Loucy (cell line): Measurements from ENCODE around the gene EPB42.

Experiments used
- H2AFZ ChIP-seq: fragments of 200-600 bp; sonication (generic); 2 replicates; pipeline ENCODE4 v1.6.0; 2016; ENCODE audit warnings: antibody characterized with exemption, mild to moderate bottlenecking, low read length, moderate library complexity
- H3F3A ChIP-seq: fragments of 200-600 bp; 2 replicates; pipeline ENCODE4 v1.6.0; 2016; ENCODE audit warnings: antibody characterized with exemption, low read depth, mild to moderate bottlenecking
- H3K27me3 ChIP-seq: fragments of 200-600 bp; sonication (generic); 2 replicates; pipeline ENCODE4 v1.6.1; 2014; ENCODE audit warnings: low read length, mild to moderate bottlenecking; ENCODE audit not compliant: insufficient read depth, poor library complexity, severe bottlenecking
- H3K36me3 ChIP-seq: fragments of 200-600 bp; sonication (generic); 2 replicates; pipeline ENCODE4 v1.6.1; 2016; ENCODE audit warnings: low read length; ENCODE audit not compliant: insufficient read depth
- H3K4me1 ChIP-seq: fragments of 200-600 bp; sonication (generic); 2 replicates; pipeline ENCODE4 v1.5.1; 2014; ENCODE audit warnings: low read length, mild to moderate bottlenecking; ENCODE audit not compliant: insufficient read depth, poor library complexity, severe bottlenecking
- H3K4me2 ChIP-seq: fragments of 200-600 bp; sonication (generic); 2 replicates; pipeline ENCODE4 v1.6.0; 2014; ENCODE audit warnings: antibody characterized with exemption, low read length, low read depth, mild to moderate bottlenecking; ENCODE audit not compliant: poor library complexity, severe bottlenecking
- H3K4me3 ChIP-seq: fragments of 200-600 bp; sonication (generic); 2 replicates; pipeline ENCODE4 v1.5.1; 2014; ENCODE audit warnings: low read length, mild to moderate bottlenecking, mixed read lengths; ENCODE audit not compliant: poor library complexity, severe bottlenecking
- H3K79me2 ChIP-seq: fragments of 200-600 bp; sonication (generic); 2 replicates; pipeline ENCODE4 v1.6.1; 2014; ENCODE audit warnings: low read length; ENCODE audit not compliant: insufficient read depth
- H3K9ac ChIP-seq: fragments of 200-600 bp; sonication (generic); 2 replicates; pipeline ENCODE4 v1.6.0; 2014; ENCODE audit warnings: mild to moderate bottlenecking, low read depth, low read length, moderate library complexity; ENCODE audit not compliant: poor library complexity, severe bottlenecking
- H3K9me2 ChIP-seq: fragments of 200-600 bp; sonication (generic); replicated peaks from 2 replicates; pipeline ENCODE4 v1.6.1; 2016; ENCODE audit warnings: low read depth, low read length, mixed read lengths
- H3K9me3 ChIP-seq: fragments of 200-600 bp; sonication (generic); 2 replicates; pipeline ENCODE4 v1.6.1; 2014; ENCODE audit warnings: mild to moderate bottlenecking, antibody characterized with exemption, low read length, low read depth; ENCODE audit not compliant: insufficient read depth
- H4K20me1 ChIP-seq: fragments of 200-600 bp; sonication (generic); 2 replicates; pipeline ENCODE4 v1.6.0; 2014; ENCODE audit warnings: antibody characterized with exemption, low read length, mild to moderate bottlenecking; ENCODE audit not compliant: insufficient read depth, poor library complexity, severe bottlenecking
- EZH2phosphoT487 ChIP-seq: fragments of 200-600 bp; IDR thresholded peaks from 2 replicates; pipeline ENCODE4 v1.6.1; 2018; ENCODE audit warnings: antibody characterized with exemption, mild to moderate bottlenecking, moderate library complexity, borderline replicate concordance
- TF ChIP-seq, protein P1 (sequence below): fragments of 200-600 bp; sonication (generic); conservative IDR thresholded peaks from 2 replicates; pipeline ENCODE4 v1.5.1; 2014; ENCODE audit warnings: mild to moderate bottlenecking, antibody characterized with exemption, low read length

EPB42 gene

DNA sequence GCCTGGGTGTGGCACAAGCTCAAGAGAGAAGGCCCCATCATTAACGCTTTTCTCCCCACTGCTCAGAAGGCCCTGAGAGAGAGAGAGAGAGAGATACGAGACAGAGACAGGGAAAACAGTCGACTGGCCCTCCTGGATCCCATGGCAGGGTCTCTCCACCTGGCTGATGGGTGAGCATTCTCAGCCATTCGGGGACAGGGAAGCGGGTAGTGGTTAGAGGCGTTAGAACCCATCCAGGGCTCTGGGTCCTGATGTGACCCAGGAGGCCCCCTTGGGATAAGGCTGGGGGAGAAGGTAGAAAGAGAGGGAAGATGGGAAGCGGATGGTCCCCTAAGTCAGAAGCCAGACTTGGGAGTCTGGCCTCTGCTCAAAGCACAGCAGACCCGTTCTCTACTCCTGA lies 38.0 kb upstream of the EPB42 start:
- H3K4me2 ChIP-seq = no peak overlapping the region
- H3K9me3 ChIP-seq = no peaks in the 10 kb centered on the region
- H3K9ac ChIP-seq = no peak overlapping the region
- peaks cover 6% of the 10 kb centered on the region for H3K4me1 ChIP-seq
- H3K4me3 ChIP-seq = no peak overlapping the region
- H3K36me3 ChIP-seq = no peaks in the 10 kb centered on the region
- H3F3A ChIP-seq = no peaks in the 10 kb centered on the region
- no peaks in the 10 kb centered on the region for H3K27me3 ChIP-seq
- H3K9me2 ChIP-seq = no peaks in the 10 kb centered on the region
- no peaks in the 10 kb centered on the region for H4K20me1 ChIP-seq
- H2AFZ ChIP-seq = no peak overlapping the region
- no peaks in the 10 kb centered on the region for H3K79me2 ChIP-seq
- no peak for TF ChIP-seq EZH2phosphoT487
- TF ChIP-seq, protein P1, sequence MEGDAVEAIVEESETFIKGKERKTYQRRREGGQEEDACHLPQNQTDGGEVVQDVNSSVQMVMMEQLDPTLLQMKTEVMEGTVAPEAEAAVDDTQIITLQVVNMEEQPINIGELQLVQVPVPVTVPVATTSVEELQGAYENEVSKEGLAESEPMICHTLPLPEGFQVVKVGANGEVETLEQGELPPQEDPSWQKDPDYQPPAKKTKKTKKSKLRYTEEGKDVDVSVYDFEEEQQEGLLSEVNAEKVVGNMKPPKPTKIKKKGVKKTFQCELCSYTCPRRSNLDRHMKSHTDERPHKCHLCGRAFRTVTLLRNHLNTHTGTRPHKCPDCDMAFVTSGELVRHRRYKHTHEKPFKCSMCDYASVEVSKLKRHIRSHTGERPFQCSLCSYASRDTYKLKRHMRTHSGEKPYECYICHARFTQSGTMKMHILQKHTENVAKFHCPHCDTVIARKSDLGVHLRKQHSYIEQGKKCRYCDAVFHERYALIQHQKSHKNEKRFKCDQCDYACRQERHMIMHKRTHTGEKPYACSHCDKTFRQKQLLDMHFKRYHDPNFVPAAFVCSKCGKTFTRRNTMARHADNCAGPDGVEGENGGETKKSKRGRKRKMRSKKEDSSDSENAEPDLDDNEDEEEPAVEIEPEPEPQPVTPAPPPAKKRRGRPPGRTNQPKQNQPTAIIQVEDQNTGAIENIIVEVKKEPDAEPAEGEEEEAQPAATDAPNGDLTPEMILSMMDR = no peak

DNA sequence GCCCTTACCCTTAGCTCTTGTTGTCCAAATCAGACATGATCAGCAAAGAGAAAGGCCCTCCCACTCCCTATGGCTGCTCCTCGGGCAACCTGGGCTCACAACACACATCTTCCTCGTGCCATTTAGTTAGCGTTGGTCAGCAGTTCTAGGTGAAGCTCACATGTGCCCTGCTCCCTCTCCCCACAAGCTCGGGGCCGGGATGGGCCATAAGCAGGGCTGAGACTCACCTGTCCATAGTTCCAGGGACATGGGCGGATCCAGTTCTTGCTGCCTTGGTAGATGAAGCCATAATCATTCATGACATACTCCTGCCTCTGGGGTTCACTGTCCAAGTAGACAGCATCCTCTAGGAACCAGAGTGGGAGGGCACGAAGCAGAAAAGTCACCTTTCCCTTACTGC lies 35.5 kb upstream of the EPB42 start:
- H3K9ac ChIP-seq = no peak overlapping the region
- no peaks in the 10 kb centered on the region for H3K9me2 ChIP-seq
- TF ChIP-seq, protein P1 = no peak
- TF ChIP-seq EZH2phosphoT487 = no peak
- H3K4me1 ChIP-seq = peaks cover 11% of the 10 kb centered on the region
- H2AFZ ChIP-seq = no peak overlapping the region
- H3K79me2 ChIP-seq = no peaks in the 10 kb centered on the region
- H3K27me3 ChIP-seq = no peaks in the 10 kb centered on the region
- no peak overlapping the region for H3K4me2 ChIP-seq
- H3K9me3 ChIP-seq = no peaks in the 10 kb centered on the region
- H3K36me3 ChIP-seq = no peaks in the 10 kb centered on the region
- no peaks in the 10 kb centered on the region for H4K20me1 ChIP-seq
- H3F3A ChIP-seq = no peaks in the 10 kb centered on the region
- H3K4me3 ChIP-seq = no peak overlapping the region

DNA sequence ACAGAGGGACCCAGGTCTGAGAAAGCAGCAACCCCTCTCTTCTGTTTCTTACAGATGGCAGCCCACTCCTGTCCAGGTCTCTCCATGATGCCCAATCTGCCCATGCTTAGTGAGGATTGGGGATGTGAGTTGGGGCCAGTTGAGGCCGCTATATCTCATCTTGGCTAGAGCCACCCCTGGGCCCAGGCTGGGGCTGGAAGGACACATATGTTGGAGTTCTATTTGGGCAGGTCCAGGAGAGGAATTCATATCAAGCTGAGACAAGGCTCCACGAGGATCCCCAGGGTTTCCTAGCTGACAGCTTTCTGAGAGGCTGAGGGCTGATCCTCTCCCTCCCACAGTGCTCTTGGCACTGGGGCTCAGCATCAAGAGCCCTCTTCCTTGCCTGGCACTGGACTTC lies 34.6 kb upstream of the EPB42 start:
- Histone ChIP-seq H3F3A (no peaks in the 10 kb centered on the region), H4K20me1 (no peaks in the 10 kb centered on the region), H2AFZ (no peak overlapping the region), H3K9me2 (no peaks in the 10 kb centered on the region), H3K36me3 (no peaks in the 10 kb centered on the region), H3K9me3 (no peaks in the 10 kb centered on the region), H3K27me3 (no peaks in the 10 kb centered on the region), H3K9ac (no peak overlapping the region), H3K4me1 (peaks cover 20% of the 10 kb centered on the region), H3K79me2 (no peaks in the 10 kb centered on the region), H3K4me2 (no peak overlapping the region), H3K4me3 (no peak overlapping the region)
- TF ChIP-seq, protein P1 = no peak
- TF ChIP-seq EZH2phosphoT487 = no peak
